AG04449 (cell line): ENCODE measurements around the gene AQP2.

Experiments
- CTCF ChIA-PET: fragments of 350-600 bp; formaldehyde crosslinking; extraction: SDS; loops from one replicate; lab custom pipeline; 2021; ENCODE audit warnings: antibody characterized with exemption; lab: Yijun Ruan, JAX
- POLR2A ChIA-PET: fragments of 400-600, 350-600 bp; formaldehyde crosslinking; extraction: SDS; loops from one replicate; lab custom pipeline; 2020; ENCODE audit warnings: antibody characterized with exemption, inconsistent platforms; lab: Yijun Ruan, JAX
- DNase-seq: peaks from one replicate; pipeline ENCODE4 v3.0.0-alpha.2; 2010; ENCODE audit warnings: low read depth, low spot score
- H3K4me3 ChIP-seq: 2 replicates; pipeline ENCODE4 v1.5.1; 2011; ENCODE audit warnings: low read depth, mild to moderate bottlenecking, control low read depth, low read length
- CTCF ChIP-seq: IDR thresholded peaks from one replicate; pipeline ENCODE4 v1.5.1; 2011; ENCODE audit warnings: mild to moderate bottlenecking, moderate library complexity, low read length, control low read depth, inconsistent platforms; ENCODE audit not compliant: insufficient read depth; ENCODE audit errors: missing control alignments

AQP2 gene

GRCh38 chr12:49968471-49968870 is 17.9 kb downstream of the AQP2 start:
- no peak overlapping the region for H3K4me3 ChIP-seq
- CTCF ChIA-PET, result interaction anchor here (0.6 to 26.8 kb wide), 24 partner anchors 9 to 346 kb away, joined by 3 to 1042 read pairs (median 24); partner anchors contain the start of genes AQP2, COX14, RACGAP1 and SMARCD1
- POLR2A ChIA-PET, result no interaction called here
- DNase-seq, result no peak
- TF ChIP-seq CTCF, result no peak

GRCh38 chr12:49969027-49969426 is 18.5 kb downstream of the AQP2 start:
- no peak overlapping the region for H3K4me3 ChIP-seq
- TF ChIP-seq CTCF, result no peak
- no peak for DNase-seq
- CTCF ChIA-PET, result interaction anchor here (0.9 to 26.8 kb wide), 20 partner anchors 10 to 345 kb away, joined by 3 to 1042 read pairs (median 40); partner anchors contain the start of genes AQP2, RACGAP1 and SMARCD1
- POLR2A ChIA-PET, result no interaction called here

- no peak for TF ChIP-seq CTCF
- POLR2A ChIA-PET, result no interaction called here
- no peak for DNase-seq
Measured at GRCh38 chr12:49969651-49970429, 19.3 kb downstream of the AQP2 start.

DNA sequence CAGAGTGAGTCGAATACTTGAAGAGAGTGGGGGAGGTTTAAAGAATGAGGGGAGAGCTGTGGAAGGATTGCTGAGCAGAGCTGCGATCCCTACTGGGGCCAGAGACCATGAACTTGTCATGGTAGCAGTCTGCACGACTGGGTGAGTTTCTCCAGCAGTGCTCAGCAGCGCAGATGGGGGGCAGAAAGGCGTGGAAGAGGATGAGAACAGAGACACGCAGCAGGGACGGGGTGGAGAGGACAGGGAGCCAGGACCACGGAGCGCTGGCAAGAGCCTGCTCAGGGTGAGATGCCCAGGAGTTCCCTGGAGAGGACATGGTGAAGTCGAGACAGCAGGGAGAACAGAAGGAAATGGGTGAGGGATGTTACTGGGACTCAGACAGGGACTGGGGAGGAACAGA is 20.1 kb downstream of the AQP2 start:
- ChIA-PET CTCF (interaction anchor here (1.2 to 26.8 kb wide), 10 partner anchors 8 to 102 kb away, joined by 3 to 1042 read pairs (median 107); partner anchors contain the start of genes AQP2 and AQP5), POLR2A (no interaction called here)
- DNase-seq, result no peak
- no peak for TF ChIP-seq CTCF
- no peak overlapping the region for H3K4me3 ChIP-seq

More at GRCh38 chr12:49969651-49970429, 19.3 kb downstream of the AQP2 start:
- CTCF ChIA-PET, result interaction anchor here (0.9 to 26.8 kb wide), 19 partner anchors 10 to 345 kb away, joined by 4 to 1042 read pairs (median 42); partner anchors contain the start of genes AQP2, AQP5, RACGAP1 and SMARCD1
- H3K4me3 ChIP-seq, result no peak overlapping the region

GRCh38 chr12:49971141-49971540 is 20.6 kb downstream of the AQP2 start:
- no peak for TF ChIP-seq CTCF
- no peak overlapping the region for H3K4me3 ChIP-seq
- CTCF ChIA-PET, result interaction anchor here (0.8 to 26.8 kb wide), 8 partner anchors 9 to 98 kb away, joined by 3 to 1042 read pairs (median 66); partner anchors contain the start of gene AQP5
- DNase-seq, result no peak
- POLR2A ChIA-PET, result no interaction called here

GRCh38 chr12:49972129-49972528 is 21.6 kb downstream of the AQP2 start:
- no peak overlapping the region for H3K4me3 ChIP-seq
- POLR2A ChIA-PET, result no interaction called here
- no peak for DNase-seq
- CTCF ChIA-PET, result interaction anchor here (0.8 to 26.8 kb wide), 10 partner anchors 8 to 112 kb away, joined by 3 to 1042 read pairs (median 12); partner anchors contain the start of genes AQP5 and SMARCD1
- no peak for TF ChIP-seq CTCF
